Activated CD4-positive, alpha-beta T cell treated with anti-CD3 and anti-CD28 coated beads, Interleukin-2, amount 50 U/mL, for 24 hours (primary cell): ENCODE results near the gene POLR3F.
"Not testable (repeated sequence)": the region's sequence is repeated elsewhere in the genome, so short reads cannot be mapped to it uniquely, and the experiment has no call there.

Experiments used
- DNase-seq, 2 donors: peaks; one replicate each; pipeline ENCODE4 v3.0.0-alpha.2; 2020; ENCODE audit warnings: low read depth in 1 of 2, low spot score in 1 of 2

POLR3F gene

GRCh38 chr20:18504479-18505060 is 37.4 kb downstream of the POLR3F start:
- DNase-seq, result no peak

GRCh38 chr20:18506744-18507143 is 39.6 kb downstream of the POLR3F start:
- no peak for DNase-seq

- DNase-seq, result peak; percentile 93 to 96
Observed at GRCh38 chr20:18507218-18508191, 40.3 kb downstream of the POLR3F start, which contains the start of gene SEC23B. TSS of gene SEC23B (plus strand) at chr20:18507940. CDS start at chr20:18510836, 2,896 bp downstream.

- no peak for DNase-seq
Observed at GRCh38 chr20:18511571-18511970, 44.4 kb downstream of the POLR3F start.

GRCh38 chr20:18513208-18513607 is 46.0 kb downstream of the POLR3F start:
- DNase-seq, result no peak

- DNase-seq, result no peak
Observed at GRCh38 chr20:18514127-18514526, 46.9 kb downstream of the POLR3F start.

GRCh38 chr20:18515973-18516372 is 48.8 kb downstream of the POLR3F start:
- DNase-seq, result no peak

- DNase-seq, result not testable (repeated sequence)
Observed at GRCh38 chr20:18522066-18522465, 54.9 kb downstream of the POLR3F start.

- no peak for DNase-seq
Observed at GRCh38 chr20:18523066-18523465, 55.9 kb downstream of the POLR3F start.

- no peak for DNase-seq
Observed at GRCh38 chr20:18524646-18525045, 57.5 kb downstream of the POLR3F start.

- not testable (repeated sequence) for DNase-seq
Observed at GRCh38 chr20:18526761-18527160, 59.6 kb downstream of the POLR3F start.

GRCh38 chr20:18527339-18527738 is 60.1 kb downstream of the POLR3F start:
- DNase-seq, result no peak

GRCh38 chr20:18527836-18528235 is 60.6 kb downstream of the POLR3F start:
- DNase-seq, result no peak

GRCh38 chr20:18529041-18529440 is 61.9 kb downstream of the POLR3F start:
- DNase-seq, result no peak

- DNase-seq, result no peak
Observed at GRCh38 chr20:18532626-18533025, 65.4 kb downstream of the POLR3F start.

GRCh38 chr20:18533491-18533890 is 66.3 kb downstream of the POLR3F start:
- DNase-seq, result no peak

GRCh38 chr20:18533978-18534644 is 66.9 kb downstream of the POLR3F start:
- no peak for DNase-seq
